Measurements from ENCODE around the gene C3orf18. TPM values are rescaled to one million over a fixed set of nuclear protein-coding genes. Genes with fewer than 3 reads are reported as not detected.

Gene C3orf18
- total and polyA plus RNA-seq, 9 of the 15 experiments (the other 6 are each of a cell fraction or from before 2014, with no cell fraction given): 0.01 to 2.3 (median 0.94) TPM

GRCh38 chr3:50545781-50546180 lies 21.8 kb downstream of the C3orf18 start (continued):
- TF ChIP-seq CTBP1 (IDR thresholded peaks at IDR 0.05; ENCODE audit: borderline replicate concordance) (no peak), ZNF449 (CRISPR knock-in tag; IDR thresholded peaks at IDR 0.05) (no peak), TCF15 (CRISPR knock-in tag; IDR thresholded peaks at IDR 0.05) (no peak)

- ChIA-PET CTCF (ENCODE audit: low intra/inter-chr PET ratio) (interaction anchor here (0.5 to 2.2 kb wide), 8 partner anchors 19 to 283 kb away, joined by 3 to 11 read pairs (median 4); no protein-coding TSS in a partner anchor), POLR2A (interaction anchor here (0.5 to 0.6 kb wide), 4 partner anchors 109 to 205 kb away, joined by 3 read pairs; no protein-coding TSS in a partner anchor)
- H4K20me1 ChIP-seq (replicated peaks; ENCODE audit: control insufficient read depth, insufficient read depth, low read length): no peaks in the 10 kb centered on the region
- BruUV-seq (replicated peaks): no TSS peak
- no peaks in the 10 kb centered on the region for H3K9me1 ChIP-seq (ENCODE audit: control insufficient read depth, insufficient read depth, low read length)
- peak; percentile 67 to 79 (median 70) for DNase-seq (ENCODE audit: extremely low read depth in 1 of 4, low spot score in 3 of 4)
- H3K9me3 ChIP-seq (replicated peaks; ENCODE audit: control insufficient read depth, insufficient read depth, low read depth, low read length): no peaks in the 10 kb centered on the region
- no peak overlapping the region for H3K4me3 ChIP-seq
- H3K79me2 ChIP-seq (ENCODE audit: control insufficient read depth, insufficient read depth, low read length): no peaks in the 10 kb centered on the region
- no peaks in the 10 kb centered on the region for H3K27me3 ChIP-seq (ENCODE audit: control insufficient read depth in 2 of 2, insufficient read depth in 2 of 2, low read length in 2 of 2)
- peak; percentile 47 for ATAC-seq
- intact Hi-C loops (cut with micrococcal nuclease): loop anchor here (1.0 to 5.0 kb wide), 4 partner anchors 23 to 195 kb away; partner anchors contain the start of gene ZMYND10
- H3K9ac ChIP-seq (ENCODE audit: insufficient read depth in 1 of 2, low read depth in 2 of 2, low read length in 2 of 2): no peak overlapping the region
- no peak overlapping the region for H3K27ac ChIP-seq (ENCODE audit: extremely low read depth, low read depth, low read length)
- peak; percentile 93 for FAIRE-seq
- no peak overlapping the region for H2AFZ ChIP-seq (ENCODE audit: low read depth, low read length)
- in situ Hi-C loops (cut with MboI): no loop called here
- H3K4me2 ChIP-seq (ENCODE audit: insufficient read depth, low read length): no peak overlapping the region
- no peaks in the 10 kb centered on the region for H3K36me3 ChIP-seq (ENCODE audit: control insufficient read depth, insufficient read depth, low read length)
- H3K4me1 ChIP-seq (replicated peaks in 1 of 2; ENCODE audit: control insufficient read depth in 2 of 2, insufficient read depth in 2 of 2, low read length in 2 of 2): peaks cover 30 to 43% of the 10 kb centered on the region in 2 experiments
- WGBS (ENCODE audit: insufficient coverage, low coverage, missing lambda C conversion rate): 40% methylated on average over 2 of the region's 2 CpGs
- no peak for TF ChIP-seq RUNX1 (IDR thresholded peaks at IDR 0.05; ENCODE audit: low read depth)
- TF ChIP-seq STAG1 (CRISPR knock-in tag; IDR thresholded peaks at IDR 0.05; ENCODE audit: borderline replicate concordance): peak; percentile 39; the same call in 1 of the 2 replicates
- TF ChIP-seq, protein P1, sequence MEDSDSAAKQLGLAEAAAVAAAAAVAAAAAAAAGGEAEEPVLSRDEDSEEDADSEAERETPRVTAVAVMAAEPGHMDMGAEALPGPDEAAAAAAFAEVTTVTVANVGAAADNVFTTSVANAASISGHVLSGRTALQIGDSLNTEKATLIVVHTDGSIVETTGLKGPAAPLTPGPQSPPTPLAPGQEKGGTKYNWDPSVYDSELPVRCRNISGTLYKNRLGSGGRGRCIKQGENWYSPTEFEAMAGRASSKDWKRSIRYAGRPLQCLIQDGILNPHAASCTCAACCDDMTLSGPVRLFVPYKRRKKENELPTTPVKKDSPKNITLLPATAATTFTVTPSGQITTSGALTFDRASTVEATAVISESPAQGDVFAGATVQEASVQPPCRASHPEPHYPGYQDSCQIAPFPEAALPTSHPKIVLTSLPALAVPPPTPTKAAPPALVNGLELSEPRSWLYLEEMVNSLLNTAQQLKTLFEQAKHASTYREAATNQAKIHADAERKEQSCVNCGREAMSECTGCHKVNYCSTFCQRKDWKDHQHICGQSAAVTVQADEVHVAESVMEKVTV (CRISPR knock-in tag; IDR thresholded peaks at IDR 0.05): peak; percentile 61; the same call in 1 of the 2 replicates
- TF ChIP-seq SMARCA5 (IDR thresholded peaks at IDR 0.05): no peak
- TF ChIP-seq EP300 (IDR thresholded peaks at IDR 0.05; ENCODE audit: low read length): no peak
- TF ChIP-seq SMC3 (conservative IDR thresholded peaks at IDR 0.05; ENCODE audit: insufficient read depth, low read depth, low read length): peak; percentile 86
- TF ChIP-seq ARID1B (IDR thresholded peaks at IDR 0.05): no peak
- peak; percentile 21; the same call in 1 of the 2 replicates for TF ChIP-seq ESRRA (IDR thresholded peaks at IDR 0.05; ENCODE audit: borderline replicate concordance, low read depth)
Observed at GRCh38 chr3:50542177-50543034, 25.1 kb downstream of the C3orf18 start.
